NCI-H1436 treated with DMSO at 0.1 percent for 48 hours (cell line): ENCODE measurements around the gene PGM2L1.
"Not testable (repeated sequence)": the region's sequence is repeated elsewhere in the genome, so short reads cannot be mapped to it uniquely, and the experiment has no call there.

ENCODE experiments used
- DNase-seq: peaks from one replicate; lab custom pipeline; 2025; lab: John Stamatoyannopoulos, UW

PGM2L1 gene

GRCh38 chr11:74333193-74333592 lies 65.0 kb downstream of the PGM2L1 start:
- no peak for DNase-seq

- no peak for DNase-seq
These were observed 65.9 kb downstream of the PGM2L1 start for GRCh38 chr11:74332291-74332690.

- DNase-seq: not testable (repeated sequence)
These were observed 67.2 kb downstream of the PGM2L1 start for GRCh38 chr11:74331000-74331399.

- no peak for DNase-seq
These were observed 68.0 kb downstream of the PGM2L1 start for GRCh38 chr11:74330075-74330858.

- DNase-seq: no peak
These were observed 71.2 kb downstream of the PGM2L1 start for GRCh38 chr11:74327076-74327475.

- no peak for DNase-seq
These were observed 71.6 kb downstream of the PGM2L1 start for GRCh38 chr11:74326665-74327064.

GRCh38 chr11:74325649-74326645 lies 72.3 kb downstream of the PGM2L1 start:
- no peak for DNase-seq

- no peak for DNase-seq
These were observed 75.6 kb downstream of the PGM2L1 start for GRCh38 chr11:74322667-74323066.

- DNase-seq: no peak
These were observed 76.6 kb downstream of the PGM2L1 start for GRCh38 chr11:74321487-74322188.

- no peak for DNase-seq
These were observed 77.7 kb downstream of the PGM2L1 start for GRCh38 chr11:74320538-74320937.

- no peak for DNase-seq
These were observed 79.0 kb downstream of the PGM2L1 start for GRCh38 chr11:74319139-74319816.

- DNase-seq: no peak
These were observed 79.8 kb downstream of the PGM2L1 start for GRCh38 chr11:74318241-74318932.

GRCh38 chr11:74316772-74317505 lies 81.3 kb downstream of the PGM2L1 start:
- no peak for DNase-seq

- DNase-seq: no peak
These were observed 85.9 kb downstream of the PGM2L1 start for GRCh38 chr11:74312326-74312725.

- no peak for DNase-seq
These were observed 86.8 kb downstream of the PGM2L1 start, which contains the start of gene P4HA3 for GRCh38 chr11:74311352-74311926. Gene P4HA3, minus strand, starts transcription at chr11:74311640. Its CDS starts 29 bp downstream, at chr11:74311611.

GRCh38 chr11:74310857-74311256 lies 87.4 kb downstream of the PGM2L1 start:
- no peak for DNase-seq

- no peak for DNase-seq
These were observed 90.8 kb downstream of the PGM2L1 start for GRCh38 chr11:74307434-74307833.

GRCh38 chr11:74306435-74307175 lies 91.6 kb downstream of the PGM2L1 start:
- no peak for DNase-seq

GRCh38 chr11:74299015-74299414 lies 99.2 kb downstream of the PGM2L1 start:
- no peak for DNase-seq
